GM23248 (cell line): ENCODE data around the gene HYI. TPM values are rescaled to one million over a fixed set of nuclear protein-coding genes. Genes with fewer than 3 reads are reported as not detected.

Source experiments
- DNase-seq: peaks from one replicate; pipeline ENCODE4 v3.0.0-alpha.2; 2015
- H2AFZ ChIP-seq: fragments of 200-600 bp; sonication (generic); 2 replicates; pipeline ENCODE4 v1.6.1; 2016; ENCODE audit warnings: antibody characterized with exemption
- H3F3A ChIP-seq: fragments of 200-600 bp; sonication (generic); 2 replicates; pipeline ENCODE4 v1.6.1; 2016; ENCODE audit warnings: mild to moderate bottlenecking, antibody characterized with exemption, mixed run types; ENCODE audit not compliant: insufficient read depth
- H3K27ac ChIP-seq: fragments of 200-600 bp; sonication (generic); 2 replicates; pipeline ENCODE4 v1.5.1; 2016; ENCODE audit warnings: mild to moderate bottlenecking
- H3K27me3 ChIP-seq: fragments of 200-600 bp; sonication (generic); replicated peaks from 2 replicates; pipeline ENCODE4 v1.6.1; 2016; ENCODE audit warnings: mild to moderate bottlenecking; ENCODE audit not compliant: insufficient read depth
- H3K36me3 ChIP-seq: fragments of 200-600 bp; sonication (generic); 2 replicates; pipeline ENCODE4 v1.6.1; 2016; ENCODE audit warnings: low read depth, mild to moderate bottlenecking
- H3K4me1 ChIP-seq: fragments of 200-600 bp; sonication (generic); 2 replicates; pipeline ENCODE4 v1.6.1; 2016; ENCODE audit warnings: mild to moderate bottlenecking; ENCODE audit not compliant: insufficient read depth
- H3K4me2 ChIP-seq: fragments of 200-600 bp; sonication (generic); one replicate; pipeline ENCODE4 v1.6.1; 2016; ENCODE audit warnings: mild to moderate bottlenecking; ENCODE audit not compliant: unreplicated experiment
- H3K4me3 ChIP-seq: fragments of 200-600 bp; sonication (generic); 2 replicates; pipeline ENCODE4 v1.5.1; 2016; ENCODE audit warnings: mild to moderate bottlenecking
- H3K79me2 ChIP-seq: fragments of 200-600 bp; sonication (generic); 2 replicates; pipeline ENCODE4 v1.6.1; 2016; ENCODE audit warnings: mild to moderate bottlenecking; ENCODE audit not compliant: insufficient read depth
- H3K9ac ChIP-seq: fragments of 200-600 bp; sonication (generic); 2 replicates; pipeline ENCODE4 v1.6.1; 2016; ENCODE audit warnings: mild to moderate bottlenecking
- H3K9me2 ChIP-seq: fragments of 200-600 bp; sonication (generic); 2 replicates; pipeline ENCODE4 v1.6.1; 2016; ENCODE audit warnings: mixed run types, mild to moderate bottlenecking, moderate library complexity; ENCODE audit not compliant: insufficient read depth
- H3K9me3 ChIP-seq: fragments of 200-600 bp; sonication (generic); one replicate; pipeline ENCODE4 v1.6.1; 2017; ENCODE audit warnings: low read depth
- H4K20me1 ChIP-seq: fragments of 200-600 bp; sonication (generic); 2 replicates; pipeline ENCODE4 v1.6.0; 2016; ENCODE audit not compliant: insufficient read depth
- EZH2 ChIP-seq: fragments of 200-600 bp; sonication (generic); IDR thresholded peaks from 2 replicates; pipeline ENCODE4 v1.6.1; 2018; ENCODE audit warnings: antibody characterized with exemption, mild to moderate bottlenecking; ENCODE audit not compliant: insufficient read depth, poor library complexity, severe bottlenecking
- EZH2phosphoT487 ChIP-seq: fragments of 200-600 bp; sonication (generic); IDR thresholded peaks from 2 replicates; pipeline ENCODE4 v1.6.1; 2018; ENCODE audit warnings: antibody characterized with exemption, moderate library complexity, mild to moderate bottlenecking, low read depth; ENCODE audit not compliant: insufficient read depth
- WGBS, 2 experiments: methylation state at CpG; one replicate each; pipeline ENCODE4 v1.1.6; 2015 to 2017; ENCODE audit warnings: low lambda C conversion rate in 2 of 2, low coverage in 1 of 2; ENCODE audit errors: missing lambda C conversion rate in 2 of 2; 5-methylcytosine and 5-hydroxymethylcytosine counted together
- in situ Hi-C: fragments of 300-500 bp; cut with MboI; formaldehyde crosslinking; loops from 2 replicates; pipeline ENCODE4 v1.15.0; 2020
- polyA plus RNA-seq: library from polyadenylated mRNA; unstranded; fragments of >200 nt; fragmentation: Nextera tagmentation; extraction: Ambion mirVana; gene quantifications from 2 replicates; pipeline ENCODE4 v1.2.1, GENCODE V29; 2016
- total RNA-seq: library from RNA; depleted of rRNA; stranded (reverse); fragments of >200 nt; shearing (Covaris generic); gene quantifications from 2 replicates; pipeline ENCODE4 v1.2.3, GENCODE V29; 2014

The HYI gene
- total and polyA plus RNA-seq, 2 experiments from 2014 or later = 21.0 to 28.5 TPM

- H4K20me1 ChIP-seq = no peaks in the 10 kb centered on the region
- TF ChIP-seq EZH2 (no peak), EZH2phosphoT487 (no peak)
- H3K36me3 ChIP-seq = 0 out of 2 replicates have a peak, but pooled peaks cover 3% of the 10 kb centered on the region
- in situ Hi-C loops = no loop called here
- H3K27me3 ChIP-seq = no peaks in the 10 kb centered on the region
- no peak for DNase-seq
- no peaks in the 10 kb centered on the region for H3K9me3 ChIP-seq
- 79 to 87% methylated on average over 5 of the region's 5 CpGs for WGBS, 2 experiments
- H3K4me1 ChIP-seq = peaks cover 4% of the 10 kb centered on the region; the same call in 1 of the 2 replicates
- H3K9me2 ChIP-seq = no peaks in the 10 kb centered on the region
- no peak overlapping the region for H3K27ac ChIP-seq
- no peak overlapping the region for H2AFZ ChIP-seq
- no peak overlapping the region for H3K9ac ChIP-seq
- H3F3A ChIP-seq = peaks cover 23% of the 10 kb centered on the region
- H3K4me2 ChIP-seq = no peak overlapping the region
- H3K79me2 ChIP-seq = no peaks in the 10 kb centered on the region
- H3K4me3 ChIP-seq = no peak overlapping the region
These were observed 4.0 kb downstream of the HYI start for GRCh38 chr1:43449708-43450069.

GRCh38 chr1:43448955-43449707 is 4.6 kb downstream of the HYI start:
- TF ChIP-seq EZH2 (no peak), EZH2phosphoT487 (no peak)
- in situ Hi-C loops = no loop called here
- Histone ChIP-seq H3F3A (peaks cover 18% of the 10 kb centered on the region), H3K79me2 (no peaks in the 10 kb centered on the region), H2AFZ (no peak overlapping the region), H3K4me3 (no peak overlapping the region), H4K20me1 (no peaks in the 10 kb centered on the region), H3K9me3 (no peaks in the 10 kb centered on the region), H3K36me3 (0 out of 2 replicates have a peak, but pooled peaks cover 3% of the 10 kb centered on the region), H3K9ac (no peak overlapping the region), H3K9me2 (no peaks in the 10 kb centered on the region), H3K4me1 (peaks cover 4% of the 10 kb centered on the region; the same call in 1 of the 2 replicates), H3K27ac (no peak overlapping the region), H3K4me2 (no peak overlapping the region), H3K27me3 (no peaks in the 10 kb centered on the region)
- no peak for DNase-seq
- 81 to 86% methylated on average over 11 of the region's 11 CpGs for WGBS, 2 experiments

GRCh38 chr1:43447891-43448708 is 5.6 kb downstream of the HYI start:
- Histone ChIP-seq H3K27me3 (no peaks in the 10 kb centered on the region), H4K20me1 (no peaks in the 10 kb centered on the region), H3K4me2 (no peak overlapping the region), H3K9me2 (no peaks in the 10 kb centered on the region), H3K9ac (no peak overlapping the region), H3F3A (peaks cover 15% of the 10 kb centered on the region), H3K79me2 (no peaks in the 10 kb centered on the region), H2AFZ (no peak overlapping the region), H3K36me3 (peaks cover 13% of the 10 kb centered on the region; the same call in 1 of the 2 replicates), H3K4me3 (no peak overlapping the region), H3K9me3 (no peaks in the 10 kb centered on the region), H3K4me1 (peaks cover 4% of the 10 kb centered on the region; the same call in 1 of the 2 replicates), H3K27ac (no peak overlapping the region)
- in situ Hi-C loops = no loop called here
- TF ChIP-seq EZH2 (no peak), EZH2phosphoT487 (no peak)
- DNase-seq = no peak
- 93% methylated on average over 25 of the region's 25 CpGs for WGBS, 2 experiments

DNA sequence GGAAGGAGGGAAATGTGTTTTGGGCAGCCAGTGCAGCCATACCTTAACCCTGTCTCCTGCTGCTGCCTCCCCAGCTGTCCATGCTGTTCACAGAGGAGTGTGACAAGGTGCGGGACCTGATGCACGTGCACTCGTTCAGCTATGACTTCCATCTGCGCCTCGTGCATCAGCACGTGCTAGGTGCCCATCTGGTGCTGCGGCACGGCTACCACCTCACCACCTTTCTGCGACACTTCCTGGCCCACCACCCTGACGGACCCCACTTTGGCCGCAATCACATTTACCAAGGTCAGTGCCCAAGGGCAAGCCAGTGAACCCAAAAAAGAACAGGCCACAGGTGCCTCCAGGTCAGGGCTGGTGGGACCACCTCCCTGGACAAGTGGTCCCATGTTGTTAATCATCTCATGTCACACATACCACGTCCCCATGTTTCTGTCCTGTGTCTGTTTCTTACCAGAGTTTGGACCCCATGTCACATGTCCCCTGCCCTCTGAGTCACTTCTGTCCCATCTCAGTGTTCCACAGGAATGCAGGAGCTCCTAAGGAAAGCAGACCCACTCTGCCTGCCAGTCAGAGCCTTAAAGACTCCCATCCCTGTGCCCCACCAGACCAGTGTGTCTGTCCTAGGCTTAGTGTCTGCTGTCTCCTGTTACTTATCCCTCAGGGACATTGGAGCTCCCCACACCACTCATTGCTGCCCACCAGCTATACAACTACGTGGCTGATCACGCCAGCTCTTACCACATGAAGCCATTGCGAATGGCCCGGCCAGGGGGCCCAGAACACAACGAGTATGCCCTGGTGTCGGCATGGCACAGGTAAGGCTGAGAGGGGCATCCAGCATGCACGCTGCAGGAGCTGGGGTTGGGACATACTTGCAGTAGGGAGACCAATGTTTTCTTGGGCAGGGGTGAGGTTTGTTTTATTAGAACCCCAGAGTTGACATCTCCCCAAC is 6.6 kb downstream of the HYI start:
- H3K4me1 ChIP-seq = no peaks in the 10 kb centered on the region
- no peak overlapping the region for H3K4me2 ChIP-seq
- peaks cover 5% of the 10 kb centered on the region; the same call in 1 of the 2 replicates for H3F3A ChIP-seq
- TF ChIP-seq EZH2phosphoT487 (no peak), EZH2 (no peak)
- WGBS, 2 experiments = 93 to 95% methylated on average over 19 of the region's 19 CpGs
- in situ Hi-C loops = no loop called here
- no peaks in the 10 kb centered on the region for H3K79me2 ChIP-seq
- H3K9ac ChIP-seq = no peak overlapping the region
- DNase-seq = no peak
- no peaks in the 10 kb centered on the region for H3K27me3 ChIP-seq
- no peak overlapping the region for H2AFZ ChIP-seq
- no peaks in the 10 kb centered on the region for H3K9me2 ChIP-seq
- H3K36me3 ChIP-seq = peaks cover 13% of the 10 kb centered on the region; the same call in 1 of the 2 replicates
- no peak overlapping the region for H3K4me3 ChIP-seq
- no peak overlapping the region for H3K27ac ChIP-seq
- H4K20me1 ChIP-seq = no peaks in the 10 kb centered on the region
- no peaks in the 10 kb centered on the region for H3K9me3 ChIP-seq
